Inferior parietal cortex (tissue), 1 donor: ENCODE measurements around the gene AGRN.
"Not testable (repeated sequence)": the region's sequence is repeated elsewhere in the genome, so short reads cannot be mapped to it uniquely, and the experiment has no call there.

Source experiments
- DNase-seq: peaks from one replicate; pipeline ENCODE4 v3.0.0-alpha.2; 2016; ENCODE audit errors: extremely low spot score

Gene AGRN

GRCh38 chr1:1067284-1067859 lies 47.5 kb downstream of the AGRN start:
- no peak for DNase-seq

DNA sequence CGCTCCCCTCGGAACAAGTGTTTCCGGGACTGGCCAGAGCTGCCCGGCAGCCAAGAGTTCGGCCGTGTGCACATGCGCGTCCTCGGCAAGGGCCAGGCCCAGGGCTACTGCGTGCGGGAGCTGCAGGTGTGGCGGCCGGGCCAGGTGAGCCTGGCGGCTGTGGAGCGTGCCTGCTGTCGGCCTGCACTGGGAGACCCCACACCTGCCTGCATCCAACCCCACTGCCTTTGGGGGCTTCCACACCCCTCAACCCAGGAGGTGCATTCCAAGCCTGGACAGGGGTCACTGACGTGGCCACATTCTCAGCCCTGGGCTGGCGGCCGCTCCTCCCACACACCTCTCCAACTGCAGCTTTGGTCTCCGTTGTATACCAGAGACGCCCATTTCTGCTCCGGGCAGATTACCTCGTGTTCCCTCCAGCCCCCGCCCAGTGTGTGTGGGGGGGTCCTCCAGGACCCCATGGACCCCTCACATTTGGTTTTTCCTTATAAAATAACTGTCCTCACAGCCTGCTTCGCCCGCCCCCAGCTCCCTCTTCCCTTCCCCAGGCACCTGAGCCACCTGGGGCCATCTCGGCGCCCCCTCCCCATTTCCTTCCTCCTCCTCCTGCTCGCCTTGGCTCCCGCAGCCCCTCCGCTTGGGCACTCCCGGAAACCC lies 48.1 kb downstream of the AGRN start:
- DNase-seq = no peak

- no peak for DNase-seq
These were observed 48.7 kb downstream of the AGRN start for GRCh38 chr1:1068517-1069055.

DNA sequence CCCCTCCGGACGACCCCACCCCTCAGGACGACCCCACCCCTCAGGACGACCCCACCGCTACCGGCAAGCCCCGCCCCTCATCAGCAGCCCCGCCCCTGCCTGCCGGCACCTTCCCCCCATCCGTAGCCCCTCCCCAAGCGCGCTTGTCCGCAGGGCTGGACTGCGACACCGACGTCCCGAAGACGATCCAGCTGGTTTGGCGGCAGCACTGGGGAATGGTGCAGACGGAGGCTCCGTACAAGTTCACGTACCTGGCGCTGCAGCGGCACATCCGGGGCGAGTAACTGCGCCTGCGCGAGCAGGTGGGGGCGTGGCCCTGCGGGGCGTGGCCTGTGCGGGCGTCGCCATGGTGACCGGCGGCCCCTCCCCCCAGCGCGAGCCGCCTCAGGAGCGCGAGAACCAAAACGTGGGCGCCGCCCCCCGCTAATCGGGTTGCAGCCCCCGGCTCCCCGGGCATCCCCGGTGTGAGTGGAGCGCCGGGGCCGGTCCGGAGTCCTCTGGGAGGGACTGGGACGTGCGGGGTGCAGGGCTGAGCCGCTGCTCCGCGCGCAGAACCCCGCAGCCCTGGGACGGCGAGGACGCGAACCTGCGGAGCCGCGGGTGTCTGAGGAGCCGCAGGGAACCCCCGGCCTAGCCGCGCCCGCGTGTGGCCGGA lies 49.3 kb downstream of the AGRN start:
- DNase-seq = peak; percentile 49

DNA sequence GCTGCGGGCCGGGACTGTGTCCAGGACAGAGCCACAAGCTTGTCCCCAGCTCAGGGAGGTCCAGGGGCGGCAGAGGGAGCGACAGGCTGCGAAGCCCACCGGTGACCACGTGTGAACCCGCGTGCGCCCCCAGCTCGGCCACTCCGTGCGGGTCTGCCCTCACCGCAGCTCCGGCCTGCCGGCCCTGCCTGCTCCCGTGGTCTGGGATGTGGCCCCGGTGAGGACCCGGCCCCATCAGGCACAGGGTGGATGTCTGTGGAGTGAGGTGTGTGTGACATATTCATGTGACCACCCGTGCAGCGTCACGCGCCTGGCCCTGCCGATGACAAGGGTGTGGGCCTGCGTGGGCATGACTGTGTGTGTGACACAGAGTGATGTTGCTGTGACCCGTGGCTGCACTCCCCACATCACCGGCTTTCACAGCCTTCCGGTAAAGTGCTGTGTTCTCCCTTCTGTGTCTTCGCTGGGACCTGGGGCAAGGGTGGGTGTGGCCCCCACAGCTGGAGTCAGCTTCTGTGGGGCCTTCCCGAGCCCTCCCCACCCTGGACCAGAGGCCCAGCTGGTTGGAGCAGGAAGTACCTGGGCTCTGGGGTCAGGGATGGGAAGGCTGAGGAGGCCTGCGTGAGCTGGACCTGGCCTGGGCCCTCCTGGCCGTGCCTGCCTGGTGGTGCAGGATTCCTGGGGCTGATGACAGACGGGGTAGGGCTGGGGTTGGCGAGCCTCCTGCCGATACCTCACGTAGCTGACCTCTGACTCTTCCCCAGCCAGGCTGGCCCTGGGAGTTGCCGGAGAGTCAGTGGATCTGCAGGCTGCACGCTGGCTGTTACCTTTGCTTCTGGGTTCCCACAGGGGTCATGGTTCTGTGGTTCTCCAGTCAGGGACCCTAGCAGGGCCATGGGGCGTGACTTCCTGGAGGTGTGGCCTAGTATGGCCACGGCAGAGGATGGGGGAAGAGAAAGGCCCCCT lies 50.1 kb downstream of the AGRN start:
- DNase-seq = no peak

DNA sequence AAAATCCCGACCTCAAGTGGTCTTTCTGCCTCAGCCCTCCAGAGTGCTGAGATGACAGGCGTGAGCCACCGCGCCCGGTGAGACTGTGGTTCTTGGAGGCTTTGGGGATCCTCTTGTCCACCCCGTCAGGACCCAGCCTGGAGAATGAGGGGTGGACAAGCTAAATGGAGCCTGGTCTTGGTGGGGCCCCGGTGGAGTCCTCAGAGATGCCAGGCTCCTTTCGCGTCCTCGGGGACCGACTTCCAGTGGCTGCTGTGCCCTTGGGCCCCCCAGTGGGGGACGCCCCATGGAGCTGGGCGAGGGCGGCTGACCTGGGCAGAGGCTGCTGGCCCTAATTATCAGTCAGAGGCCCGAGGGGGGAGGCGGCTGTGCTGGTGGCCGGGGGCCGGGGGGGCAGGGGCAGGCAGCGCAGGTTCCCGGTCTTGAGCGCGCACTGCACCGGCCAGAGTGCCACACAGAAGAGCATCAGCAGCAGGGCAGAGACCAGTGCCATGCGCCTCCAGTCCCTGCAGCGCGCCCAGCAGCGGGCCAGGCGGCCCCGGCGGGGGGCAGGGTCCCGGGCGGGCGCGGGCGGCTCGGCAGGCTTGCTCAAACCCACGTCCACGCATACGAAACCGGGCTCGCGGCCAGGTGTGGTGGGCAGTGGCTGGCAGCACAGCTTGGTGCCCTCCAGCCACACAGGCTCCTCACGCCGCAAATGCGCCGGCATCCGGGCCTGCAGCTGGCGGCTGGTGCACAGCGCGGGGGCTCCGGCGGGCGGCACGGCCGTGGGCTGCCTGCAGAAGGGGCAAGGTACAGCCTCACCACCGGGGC lies 51.8 kb downstream of the AGRN start:
- DNase-seq = no peak

DNA sequence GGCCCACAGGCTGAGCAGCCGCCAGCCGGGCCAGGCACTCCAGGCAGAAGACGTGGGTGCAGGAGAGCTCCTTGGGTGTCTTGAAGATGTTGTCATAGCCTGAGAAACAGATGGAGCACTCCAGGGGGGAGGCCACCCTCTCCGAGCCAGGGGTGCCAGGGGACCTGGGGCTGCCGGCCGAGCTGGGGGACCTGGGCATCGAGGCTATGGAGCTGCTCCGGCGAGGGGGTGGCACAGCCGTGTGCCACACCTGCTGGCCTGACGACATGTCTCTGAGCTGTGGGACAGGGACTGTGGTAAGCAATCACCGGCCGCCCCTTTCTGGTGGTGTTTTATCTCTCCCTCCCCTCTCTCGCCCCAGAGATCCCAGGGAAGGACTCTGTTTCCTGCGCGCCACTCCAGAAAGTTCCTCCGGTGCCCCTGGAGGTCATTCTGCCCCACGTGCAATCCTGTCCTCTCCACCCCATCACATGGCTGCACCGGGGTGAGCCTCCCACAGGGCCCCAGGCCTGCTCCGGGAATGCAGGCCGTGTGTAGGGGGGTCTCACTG lies 52.5 kb downstream of the AGRN start:
- no peak for DNase-seq

GRCh38 chr1:1072849-1073742 lies 53.2 kb downstream of the AGRN start:
- DNase-seq = no peak

GRCh38 chr1:1073743-1074587 lies 54.0 kb downstream of the AGRN start, which contains the start of gene RNF223:
TSS of gene RNF223 (minus strand) at chr1:1074306. CDS start at chr1:1072566, 1,740 bp downstream.
- DNase-seq = no peak

DNA sequence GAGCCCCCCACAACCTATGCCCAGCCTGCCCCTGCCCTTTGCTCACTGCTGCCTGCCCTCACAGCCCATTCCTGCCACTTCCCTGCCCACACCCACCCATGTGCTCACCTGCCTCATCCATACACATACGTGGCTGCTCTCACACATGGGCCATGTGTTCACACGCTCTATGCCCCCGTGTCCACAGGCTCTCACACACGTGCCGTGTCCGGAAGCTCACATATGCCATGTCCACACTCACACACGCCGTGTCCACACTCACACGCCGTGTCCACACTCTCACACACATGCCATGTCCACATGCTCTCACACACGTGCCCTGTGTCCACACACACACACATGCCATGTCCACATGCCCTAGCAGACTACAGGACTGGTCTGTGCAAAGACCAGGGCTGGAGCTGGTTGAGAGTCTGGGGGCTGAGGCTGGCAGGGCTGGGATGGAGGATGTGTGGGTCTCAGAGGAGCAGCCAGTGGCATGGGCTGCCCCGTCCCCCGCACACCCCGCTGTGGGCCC lies 54.8 kb downstream of the AGRN start:
- DNase-seq = no peak

DNA sequence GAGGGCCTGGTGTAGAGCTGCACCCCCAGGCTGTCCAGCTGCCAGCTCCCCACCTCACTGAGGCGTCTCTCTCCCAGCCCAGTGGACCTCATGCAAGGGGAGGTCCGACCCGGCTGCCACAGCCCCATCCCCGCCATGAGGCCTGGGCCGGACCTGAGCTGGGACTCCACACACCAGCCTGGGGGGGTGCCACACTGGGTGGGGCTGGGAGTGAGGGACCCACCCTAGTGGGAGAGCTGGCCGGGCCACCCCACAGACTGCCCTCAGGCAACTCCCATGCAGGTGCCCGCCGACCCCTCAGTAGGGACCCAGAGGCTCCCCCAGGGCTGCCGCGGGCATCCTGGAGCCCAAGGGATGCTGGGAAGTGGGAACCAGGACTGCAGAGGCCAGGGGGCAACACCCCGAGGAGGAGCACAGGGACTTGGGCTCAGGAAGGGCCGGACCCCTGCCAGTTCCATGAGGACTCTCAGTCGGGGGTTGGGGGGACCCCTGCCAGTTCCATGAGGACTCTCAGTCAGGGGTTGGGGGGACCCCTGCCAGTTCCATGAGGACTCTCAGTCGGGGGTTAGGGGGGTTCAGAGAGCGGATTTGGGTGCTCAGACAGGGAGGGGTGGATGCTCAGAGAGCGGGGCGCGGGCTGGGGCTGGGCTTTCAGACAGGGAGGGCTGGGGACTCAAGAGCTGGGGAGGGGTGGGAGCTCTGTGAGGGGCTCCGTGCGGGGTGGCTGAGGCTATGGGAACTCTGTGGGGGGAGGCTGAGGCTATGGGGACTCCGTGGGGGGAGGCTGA lies 55.4 kb downstream of the AGRN start:
- DNase-seq = no peak

DNA sequence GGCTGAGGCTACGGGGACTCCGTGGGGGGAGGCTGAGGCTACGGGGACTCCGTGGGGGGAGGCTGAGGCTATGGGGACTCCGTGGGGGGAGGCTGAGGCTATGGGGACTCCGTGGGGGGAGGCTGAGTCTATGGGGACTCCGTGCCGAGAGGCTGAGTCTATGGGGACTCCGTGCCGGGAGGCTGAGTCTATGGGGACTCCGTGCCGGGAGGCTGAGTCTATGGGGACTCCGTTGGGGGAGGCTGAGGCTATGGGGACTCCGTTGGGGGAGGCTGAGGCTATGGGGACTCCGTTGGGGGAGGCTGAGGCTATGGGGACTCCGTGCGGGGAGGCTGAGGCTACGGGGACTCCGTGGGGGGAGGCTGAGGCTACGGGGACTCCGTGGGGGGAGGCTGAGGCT lies 57.5 kb downstream of the AGRN start:
- not testable (repeated sequence) for DNase-seq

DNA sequence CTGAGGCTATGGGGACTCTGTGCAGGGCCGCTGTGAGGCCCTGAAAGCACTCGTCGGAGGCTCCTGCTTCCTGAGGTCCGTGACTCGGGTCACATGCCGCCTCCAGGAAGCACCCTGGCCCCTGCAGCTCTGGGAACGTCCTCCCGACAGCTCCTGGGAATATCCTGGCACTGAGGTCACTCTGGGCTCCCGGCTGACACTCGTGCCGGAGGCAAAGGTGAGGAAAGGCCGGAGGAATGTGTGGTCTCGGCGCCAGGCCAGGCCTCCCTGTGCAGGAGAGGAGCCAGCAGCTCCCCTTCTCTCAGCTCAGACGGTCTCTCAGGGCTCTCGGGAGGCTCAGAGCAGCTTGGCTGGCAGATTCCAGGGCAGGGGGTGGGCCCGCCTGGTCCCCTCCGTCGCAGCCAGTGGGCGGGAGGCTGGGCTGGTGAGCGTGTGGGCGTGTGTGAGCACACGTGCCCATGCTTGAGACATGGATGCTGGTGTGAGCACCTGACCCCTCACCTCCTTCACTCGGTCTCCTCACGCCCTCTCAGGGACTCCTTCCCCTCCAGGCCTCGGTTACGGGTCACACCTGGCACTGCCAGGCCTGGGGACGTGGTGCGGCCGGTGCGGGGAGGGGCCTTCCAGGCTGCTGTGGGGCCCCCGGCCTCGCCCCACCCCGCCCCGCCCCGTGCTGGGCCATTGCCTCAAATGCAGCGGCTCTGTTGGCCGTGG lies 59.6 kb downstream of the AGRN start:
- no peak for DNase-seq

DNA sequence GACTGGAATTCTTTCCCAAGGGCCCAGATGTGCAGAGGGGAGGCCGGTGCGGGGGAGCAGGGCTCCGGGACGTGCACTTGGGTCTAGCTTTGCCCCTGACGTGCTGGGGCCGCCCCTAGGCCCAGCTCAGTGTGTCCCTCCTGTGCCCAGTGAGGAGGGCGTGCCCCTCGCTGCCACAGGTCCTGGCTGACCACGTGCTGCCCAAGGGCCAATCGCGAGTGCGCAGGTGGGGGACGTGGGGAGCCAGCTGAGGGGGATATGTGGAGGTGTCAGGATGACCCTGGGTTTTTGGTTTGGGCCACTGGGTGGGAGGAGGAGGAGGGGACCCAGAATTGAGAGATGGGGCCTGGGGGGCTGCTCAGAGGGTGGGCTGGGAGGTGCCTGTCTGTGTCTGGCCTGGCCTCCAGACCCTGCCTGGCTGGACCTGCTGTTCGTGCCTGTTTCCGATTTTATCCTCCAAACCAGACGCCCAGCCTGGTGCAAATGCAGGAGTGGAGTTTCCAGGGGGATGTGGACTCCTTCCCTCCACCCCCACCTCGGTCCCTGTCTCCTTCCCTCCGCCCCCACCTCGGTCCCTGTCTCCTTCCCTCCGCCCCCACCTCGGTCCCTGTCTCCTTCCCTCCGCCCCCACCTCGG lies 60.3 kb downstream of the AGRN start:
- DNase-seq = no peak

DNA sequence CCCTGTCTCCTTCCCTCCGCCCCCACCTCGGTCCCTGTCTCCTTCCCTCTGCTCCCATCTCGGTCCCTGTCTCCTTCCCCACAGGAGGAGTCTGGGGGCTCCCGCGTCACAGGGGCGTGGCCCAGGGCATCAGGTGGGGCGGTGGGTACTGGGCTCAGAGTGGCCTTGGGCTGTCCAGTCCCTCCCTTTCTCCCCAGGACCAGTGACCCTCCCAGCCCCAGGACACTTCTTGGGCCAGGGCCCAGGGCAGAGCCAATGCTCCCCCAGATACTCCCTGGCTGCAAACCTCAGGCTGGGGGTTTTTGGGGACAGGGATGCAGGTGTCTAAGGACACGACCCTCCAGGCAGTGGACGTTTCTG lies 61.0 kb downstream of the AGRN start:
- no peak for DNase-seq
